ENCODE data around the gene PITRM1. TPM values are rescaled to one million over a fixed set of nuclear protein-coding genes. Genes with fewer than 3 reads are reported as not detected.
A peak's percentile ranks its signal among the peaks of the same experiment; 100 is the strongest.

PITRM1 gene
- total and polyA plus RNA-seq, 2 experiments from 2014 or later = 44.1 to 45.9 TPM

DNA sequence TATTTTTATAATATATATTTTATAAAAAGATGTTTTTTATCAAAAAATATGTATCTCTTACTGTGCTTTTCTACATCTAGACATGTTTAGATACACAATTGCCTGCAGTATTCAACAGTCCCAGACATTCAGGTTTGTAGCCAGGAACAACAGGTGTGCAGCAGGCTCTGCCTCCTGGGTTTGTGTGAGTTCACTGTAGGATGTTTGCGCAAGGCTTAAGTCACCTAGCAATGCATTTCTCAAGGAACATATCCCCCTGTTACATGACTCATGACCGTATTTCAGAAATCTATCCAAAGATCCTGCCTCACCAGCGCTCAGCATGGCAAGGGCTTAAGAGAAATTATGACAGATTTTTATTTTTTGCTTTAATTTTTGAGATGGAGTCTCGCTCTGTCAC lies 41.5 kb downstream of the PITRM1 start:
- peaks cover 7% of the 10 kb centered on the region for H3K4me1 ChIP-seq (ENCODE audit: insufficient read depth)
- H3K36me3 ChIP-seq (replicated peaks; ENCODE audit: insufficient read depth, low read depth) = no peaks in the 10 kb centered on the region
- no peaks in the 10 kb centered on the region for H3K9me2 ChIP-seq (replicated peaks; ENCODE audit: insufficient read depth)
- H3K27ac ChIP-seq = peak overlapping the region; percentile 34
- TF ChIP-seq, protein P1, sequence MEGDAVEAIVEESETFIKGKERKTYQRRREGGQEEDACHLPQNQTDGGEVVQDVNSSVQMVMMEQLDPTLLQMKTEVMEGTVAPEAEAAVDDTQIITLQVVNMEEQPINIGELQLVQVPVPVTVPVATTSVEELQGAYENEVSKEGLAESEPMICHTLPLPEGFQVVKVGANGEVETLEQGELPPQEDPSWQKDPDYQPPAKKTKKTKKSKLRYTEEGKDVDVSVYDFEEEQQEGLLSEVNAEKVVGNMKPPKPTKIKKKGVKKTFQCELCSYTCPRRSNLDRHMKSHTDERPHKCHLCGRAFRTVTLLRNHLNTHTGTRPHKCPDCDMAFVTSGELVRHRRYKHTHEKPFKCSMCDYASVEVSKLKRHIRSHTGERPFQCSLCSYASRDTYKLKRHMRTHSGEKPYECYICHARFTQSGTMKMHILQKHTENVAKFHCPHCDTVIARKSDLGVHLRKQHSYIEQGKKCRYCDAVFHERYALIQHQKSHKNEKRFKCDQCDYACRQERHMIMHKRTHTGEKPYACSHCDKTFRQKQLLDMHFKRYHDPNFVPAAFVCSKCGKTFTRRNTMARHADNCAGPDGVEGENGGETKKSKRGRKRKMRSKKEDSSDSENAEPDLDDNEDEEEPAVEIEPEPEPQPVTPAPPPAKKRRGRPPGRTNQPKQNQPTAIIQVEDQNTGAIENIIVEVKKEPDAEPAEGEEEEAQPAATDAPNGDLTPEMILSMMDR (IDR thresholded peaks at IDR 0.05; ENCODE audit: poor library complexity) = no peak
- TF ChIP-seq EZH2 (IDR thresholded peaks at IDR 0.05; ENCODE audit: borderline replicate concordance) (no peak), EZH2phosphoT487 (IDR thresholded peaks at IDR 0.05; ENCODE audit: low read depth, severe bottlenecking, unreplicated experiment) (no peak)
- 79% methylated on average over 4 of the region's 4 CpGs for whole genome bisulfite sequencing (ENCODE audit: low lambda C conversion rate, missing lambda C conversion rate)
- no peak overlapping the region for H3K4me2 ChIP-seq
- no peaks in the 10 kb centered on the region for H3K9me3 ChIP-seq (ENCODE audit: low read depth)
- DNase-seq (ENCODE audit: low spot score) = peak; percentile 70
- no peak overlapping the region for H3K4me3 ChIP-seq
- no peaks in the 10 kb centered on the region for H3K79me2 ChIP-seq
- no peaks in the 10 kb centered on the region for H3K27me3 ChIP-seq
- H4K20me1 ChIP-seq (ENCODE audit: insufficient read depth, poor library complexity, severe bottlenecking) = no peaks in the 10 kb centered on the region
- H2AFZ ChIP-seq = no peak overlapping the region

DNA sequence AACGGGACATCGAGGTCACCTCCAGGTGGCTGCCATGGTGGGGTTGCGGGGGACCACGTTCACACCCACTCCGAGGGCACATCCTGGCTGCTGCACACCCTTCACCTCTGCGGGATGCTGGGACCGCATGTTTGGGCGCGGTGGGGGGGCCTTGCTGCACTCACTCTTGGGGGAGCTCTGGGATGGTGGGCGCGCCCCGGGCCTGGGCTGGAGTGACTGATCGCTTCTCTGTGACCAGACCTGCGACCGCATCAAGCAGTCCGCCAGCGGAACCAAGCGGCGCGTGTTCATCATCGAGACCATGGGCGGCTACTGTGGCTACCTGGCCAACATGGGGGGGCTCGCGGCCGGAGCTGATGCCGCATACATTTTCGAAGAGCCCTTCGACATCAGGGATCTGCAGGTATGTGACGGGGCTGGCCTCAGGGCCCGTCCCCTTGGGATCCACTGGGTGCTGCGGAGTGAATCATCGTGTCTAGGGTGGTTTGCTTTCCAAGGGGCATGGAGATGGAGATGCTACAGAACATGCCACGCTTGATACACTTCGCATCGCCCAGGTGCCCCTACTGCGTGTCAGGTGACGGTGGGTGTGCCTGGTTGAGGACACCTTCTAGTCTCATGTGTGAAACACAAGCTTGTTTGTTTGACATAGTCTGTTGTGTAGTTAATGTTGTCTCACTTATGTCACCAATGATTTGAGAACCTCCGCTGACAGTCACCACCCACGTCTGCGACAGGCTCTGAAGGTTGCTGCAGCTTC lies 42.8 kb downstream of the PITRM1 start:
- H3K79me2 ChIP-seq = no peaks in the 10 kb centered on the region
- TF ChIP-seq EZH2phosphoT487 (IDR thresholded peaks at IDR 0.05; ENCODE audit: low read depth, severe bottlenecking, unreplicated experiment) (no peak), EZH2 (IDR thresholded peaks at IDR 0.05; ENCODE audit: borderline replicate concordance) (no peak)
- TF ChIP-seq, protein P1 (IDR thresholded peaks at IDR 0.05; ENCODE audit: poor library complexity) = no peak
- H3K9me3 ChIP-seq (ENCODE audit: low read depth) = no peaks in the 10 kb centered on the region
- H3K4me3 ChIP-seq = no peak overlapping the region
- H2AFZ ChIP-seq = no peak overlapping the region
- H4K20me1 ChIP-seq (ENCODE audit: insufficient read depth, poor library complexity, severe bottlenecking) = no peaks in the 10 kb centered on the region
- no peak overlapping the region for H3K27ac ChIP-seq
- DNase-seq (ENCODE audit: low spot score) = no peak
- H3K4me2 ChIP-seq = no peak overlapping the region
- no peaks in the 10 kb centered on the region for H3K36me3 ChIP-seq (replicated peaks; ENCODE audit: insufficient read depth, low read depth)
- H3K9me2 ChIP-seq (replicated peaks; ENCODE audit: insufficient read depth) = no peaks in the 10 kb centered on the region
- 97% methylated on average over 30 of the region's 40 CpGs for WGBS (ENCODE audit: low lambda C conversion rate, missing lambda C conversion rate)
- peaks cover 7% of the 10 kb centered on the region for H3K4me1 ChIP-seq (ENCODE audit: insufficient read depth)
- no peaks in the 10 kb centered on the region for H3K27me3 ChIP-seq

DNA sequence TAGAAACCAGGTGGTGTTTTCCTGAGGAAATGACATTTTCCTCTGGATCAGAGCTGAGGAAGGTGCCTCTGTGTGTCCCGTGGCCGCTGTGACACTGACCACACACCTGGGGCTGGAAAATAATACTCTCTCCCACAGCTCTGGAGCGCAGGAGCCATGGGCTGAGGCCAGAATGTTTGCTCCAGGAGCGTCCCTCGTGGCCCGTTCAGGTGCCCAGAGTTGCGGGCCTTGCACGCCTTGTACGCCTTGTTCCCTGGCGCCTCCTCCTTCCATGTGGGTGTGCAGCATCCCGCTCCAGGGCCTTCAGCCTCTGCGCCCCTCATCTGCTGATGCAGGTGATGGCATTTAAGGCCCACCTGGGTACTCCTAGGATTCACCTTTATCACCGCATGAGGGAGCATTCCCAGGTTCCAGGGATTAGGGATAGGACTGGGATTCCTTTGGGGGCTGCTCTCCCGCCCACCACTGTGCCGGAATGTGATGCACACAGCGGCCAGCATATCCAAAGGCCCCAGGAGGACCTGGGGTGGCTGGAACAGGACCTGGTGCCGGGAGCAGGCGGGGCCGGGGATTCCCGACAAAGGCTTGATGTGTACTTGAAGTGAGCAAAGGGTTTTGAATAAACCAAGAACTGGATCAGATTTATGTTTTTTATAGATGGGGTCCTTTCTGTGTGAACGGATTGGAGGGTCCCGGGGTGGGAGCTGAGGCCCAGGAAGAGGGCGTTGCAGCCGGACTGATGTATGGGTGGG lies 44.0 kb downstream of the PITRM1 start:
- TF ChIP-seq EZH2 (IDR thresholded peaks at IDR 0.05; ENCODE audit: borderline replicate concordance) (no peak), EZH2phosphoT487 (IDR thresholded peaks at IDR 0.05; ENCODE audit: low read depth, severe bottlenecking, unreplicated experiment) (no peak)
- TF ChIP-seq, protein P1 (IDR thresholded peaks at IDR 0.05; ENCODE audit: poor library complexity) = no peak
- H4K20me1 ChIP-seq (ENCODE audit: insufficient read depth, poor library complexity, severe bottlenecking) = no peaks in the 10 kb centered on the region
- 96% methylated on average over 24 of the region's 24 CpGs for WGBS (ENCODE audit: low lambda C conversion rate, missing lambda C conversion rate)
- no peaks in the 10 kb centered on the region for H3K9me2 ChIP-seq (replicated peaks; ENCODE audit: insufficient read depth)
- no peak for DNase-seq (ENCODE audit: low spot score)
- no peaks in the 10 kb centered on the region for H3K27me3 ChIP-seq
- peaks cover 7% of the 10 kb centered on the region for H3K4me1 ChIP-seq (ENCODE audit: insufficient read depth)
- H3K27ac ChIP-seq = no peak overlapping the region
- no peak overlapping the region for H3K4me2 ChIP-seq
- no peaks in the 10 kb centered on the region for H3K9me3 ChIP-seq (ENCODE audit: low read depth)
- H3K79me2 ChIP-seq = no peaks in the 10 kb centered on the region
- H3K36me3 ChIP-seq (replicated peaks; ENCODE audit: insufficient read depth, low read depth) = no peaks in the 10 kb centered on the region
- no peak overlapping the region for H2AFZ ChIP-seq
- no peak overlapping the region for H3K4me3 ChIP-seq

All from hepatocyte (in vitro differentiated cells).